IMR-90 (cell line): ENCODE results near the gene EDEM1. TPM values are rescaled to one million over a fixed set of nuclear protein-coding genes. Genes with fewer than 3 reads are reported as not detected.

Experiments used
- ATAC-seq: fragments of 200-7000 bp; cut with Tn5 transposase; 2 replicates; pipeline ENCODE4 v1.9.1; 2020; ENCODE audit warnings: low read depth, mild to moderate bottlenecking, moderate library complexity
- BruUV-seq: library from RNA; stranded (reverse); fragments of 400-500 nt; replicated peaks from 2 replicates; lab custom pipeline; 2021; lab: Mats Ljungman, UMichigan
- CTCF ChIA-PET: fragments of 300-600 bp; formaldehyde crosslinking; extraction: SDS; loops from one replicate; lab custom pipeline; 2021; ENCODE audit warnings: antibody characterized with exemption; lab: Yijun Ruan, JAX
- POLR2A ChIA-PET: fragments of 300-600 bp; sonication (Branson Sonifier 250); formaldehyde crosslinking; loops from one replicate; lab custom pipeline; 2022; ENCODE audit warnings: antibody characterized with exemption; ENCODE audit not compliant: unreplicated experiment; lab: Charles Lee
- DNase-seq: peaks from one replicate; pipeline ENCODE4 v3.0.0; 2013
- H2AFZ ChIP-seq: replicated peaks from 2 replicates; pipeline ENCODE3; 2013; ENCODE audit warnings: low read length, mild to moderate bottlenecking; ENCODE audit not compliant: poor library complexity
- H2AK5ac ChIP-seq: 2 replicates; pipeline ENCODE4 v1.6.1; 2013; ENCODE audit warnings: low read depth, low read length, inconsistent platforms
- H2AK9ac ChIP-seq: replicated peaks from 2 replicates; pipeline ENCODE3; 2013; ENCODE audit warnings: mild to moderate bottlenecking, low read depth, low read length, moderate library complexity; ENCODE audit not compliant: poor library complexity
- H2BK120ac ChIP-seq: 2 replicates; pipeline ENCODE4 v1.6.1; 2013; ENCODE audit warnings: low read depth, low read length, inconsistent platforms
- H2BK15ac ChIP-seq: 3 replicates; pipeline ENCODE4 v1.6.1; 2013; ENCODE audit warnings: low read depth, low read length, inconsistent platforms
- H2BK20ac ChIP-seq: 2 replicates; pipeline ENCODE4 v1.6.1; 2013; ENCODE audit warnings: low read depth, mild to moderate bottlenecking, inconsistent platforms, low read length, moderate library complexity
- H2BK5ac ChIP-seq: 2 replicates; pipeline ENCODE4 v1.6.1; 2013; ENCODE audit warnings: mild to moderate bottlenecking, low read depth, low read length, inconsistent platforms; ENCODE audit not compliant: poor library complexity, severe bottlenecking
- H3K14ac ChIP-seq: replicated peaks from 2 replicates; pipeline ENCODE4 v1.6.1; 2013; ENCODE audit warnings: low read depth, low read length, inconsistent platforms
- H3K18ac ChIP-seq: 2 replicates; pipeline ENCODE4 v1.6.1; 2013; ENCODE audit warnings: low read depth, low read length, control low read depth
- H3K23ac ChIP-seq: 2 replicates; pipeline ENCODE4 v1.6.1; 2013; ENCODE audit warnings: low read depth, low read length, inconsistent platforms
- H3K27ac ChIP-seq: 2 replicates; pipeline ENCODE4 v1.5.1; 2013; ENCODE audit warnings: mild to moderate bottlenecking, control low read depth, low read length; ENCODE audit not compliant: insufficient read depth
- H3K27me3 ChIP-seq: 2 replicates; pipeline ENCODE4 v1.6.1; 2013; ENCODE audit warnings: low read length; ENCODE audit not compliant: control insufficient read depth, insufficient read depth
- H3K36me3 ChIP-seq: 2 replicates; pipeline ENCODE4 v1.6.1; 2013; ENCODE audit warnings: low read length, mixed read lengths; ENCODE audit not compliant: control insufficient read depth, insufficient read depth
- H3K4ac ChIP-seq: 2 replicates; pipeline ENCODE4 v1.6.1; 2013; ENCODE audit warnings: low read depth, low read length, inconsistent platforms
- H3K4me1 ChIP-seq: 2 replicates; pipeline ENCODE4 v1.6.1; 2013; ENCODE audit warnings: low read length, mixed read lengths; ENCODE audit not compliant: control insufficient read depth, insufficient read depth
- H3K4me2 ChIP-seq: 2 replicates; pipeline ENCODE4 v1.6.1; 2013; ENCODE audit warnings: low read depth, mild to moderate bottlenecking, control low read depth, low read length, moderate library complexity
- H3K4me3 ChIP-seq: 2 replicates; pipeline ENCODE4 v1.5.1; 2013; ENCODE audit warnings: low read depth, mild to moderate bottlenecking, control low read depth, low read length, moderate library complexity; ENCODE audit not compliant: insufficient read depth
- H3K56ac ChIP-seq: 2 replicates; pipeline ENCODE4 v1.6.1; 2013; ENCODE audit warnings: low read length, inconsistent platforms; ENCODE audit not compliant: insufficient read depth; ENCODE audit errors: extremely low read depth
- H3K79me1 ChIP-seq, 2 experiments: 2 replicates each; pipeline ENCODE4 v1.6.1; 2013; ENCODE audit warnings: low read length in 2 of 2, inconsistent platforms in 1 of 2, low read depth in 1 of 2
- H3K9ac ChIP-seq: 2 replicates; pipeline ENCODE4 v1.6.1; 2013; ENCODE audit warnings: low read depth, low read length, control low read depth
- H3K9me1 ChIP-seq: 2 replicates; pipeline ENCODE4 v1.6.1; 2013; ENCODE audit warnings: low read length, inconsistent platforms; ENCODE audit not compliant: insufficient read depth
- H3K9me3 ChIP-seq: 2 replicates; pipeline ENCODE4 v1.6.1; 2013; ENCODE audit warnings: low read length; ENCODE audit not compliant: control insufficient read depth, insufficient read depth
- H4K20me1 ChIP-seq: 2 replicates; pipeline ENCODE4 v1.6.1; 2013; ENCODE audit warnings: low read length, inconsistent platforms; ENCODE audit not compliant: insufficient read depth
- H4K5ac ChIP-seq: 2 replicates; pipeline ENCODE4 v1.6.1; 2013; ENCODE audit warnings: mild to moderate bottlenecking, low read depth, low read length, control low read depth
- H4K8ac ChIP-seq, 2 experiments: 2 replicates each; pipeline ENCODE4 v1.6.1; 2013; ENCODE audit warnings: low read depth in 2 of 2, low read length in 2 of 2, control low read depth in 1 of 2, inconsistent platforms in 1 of 2
- H4K91ac ChIP-seq: 2 replicates; pipeline ENCODE4 v1.6.1; 2013; ENCODE audit warnings: low read depth, low read length, inconsistent platforms; ENCODE audit not compliant: insufficient read depth
- BHLHE40 ChIP-seq: fragments of 150-350 bp; IDR thresholded peaks from 2 replicates; pipeline ENCODE4 v1.6.1; 2016; ENCODE audit warnings: mild to moderate bottlenecking, low read depth, low read length
- CEBPB ChIP-seq: IDR thresholded peaks from 2 replicates; pipeline ENCODE4 v1.6.1; 2012; ENCODE audit warnings: low read depth, low read length, improper control_type of control experiment
- CHD1 ChIP-seq: IDR thresholded peaks from 2 replicates; pipeline ENCODE4 v1.6.1; 2012; ENCODE audit warnings: low read depth, low read length, improper control_type of control experiment
- CTCF ChIP-seq: conservative IDR thresholded peaks from 2 replicates; pipeline ENCODE4 v1.5.1; 2012; ENCODE audit warnings: mild to moderate bottlenecking, low read depth, low read length, improper control_type of control experiment
- ELK1 ChIP-seq: fragments of 150-350 bp; IDR thresholded peaks from 2 replicates; pipeline ENCODE4 v1.6.1; 2016; ENCODE audit warnings: low read depth, mild to moderate bottlenecking, low read length, moderate library complexity, borderline replicate concordance
- FOS ChIP-seq: fragments of 150-350 bp; IDR thresholded peaks from 2 replicates; pipeline ENCODE4 v1.6.1; 2016; ENCODE audit warnings: low read depth, low read length
- MAFK ChIP-seq: IDR thresholded peaks from 2 replicates; pipeline ENCODE4 v1.6.1; 2012; ENCODE audit warnings: low read depth, low read length, improper control_type of control experiment
- MAZ ChIP-seq: IDR thresholded peaks from 2 replicates; pipeline ENCODE4 v1.6.1; 2012; ENCODE audit warnings: low read depth, mild to moderate bottlenecking, low read length, improper control_type of control experiment, moderate library complexity, borderline replicate concordance
- MXI1 ChIP-seq: IDR thresholded peaks from 2 replicates; pipeline ENCODE4 v1.6.1; 2012; ENCODE audit warnings: low read depth, mild to moderate bottlenecking, low read length, moderate library complexity, borderline replicate concordance
- NFE2L2 ChIP-seq: fragments of 150-350 bp; IDR thresholded peaks from 2 replicates; pipeline ENCODE4 v1.6.1; 2016; ENCODE audit warnings: low read depth, mild to moderate bottlenecking, low read length
- POLR2A ChIP-seq: IDR thresholded peaks from 2 replicates; pipeline ENCODE4 v1.6.1; 2012; ENCODE audit warnings: mild to moderate bottlenecking, low read depth, low read length
- RAD21 ChIP-seq: IDR thresholded peaks from 2 replicates; pipeline ENCODE4 v1.6.1; 2012; ENCODE audit warnings: low read length, improper control_type of control experiment
- RCOR1 ChIP-seq: IDR thresholded peaks from 2 replicates; pipeline ENCODE4 v1.6.1; 2012; ENCODE audit warnings: mild to moderate bottlenecking, low read length, improper control_type of control experiment; ENCODE audit not compliant: insufficient replicate concordance
- RFX5 ChIP-seq: IDR thresholded peaks from 2 replicates; pipeline ENCODE4 v1.8.0; 2012; ENCODE audit warnings: low read depth, mild to moderate bottlenecking, low read length, moderate library complexity
- SMC3 ChIP-seq: fragments of 150-350 bp; IDR thresholded peaks from 2 replicates; pipeline ENCODE4 v1.6.1; 2016; ENCODE audit warnings: low read depth, mild to moderate bottlenecking, antibody characterized with exemption, low read length, moderate library complexity
- USF2 ChIP-seq: fragments of 150-350 bp; IDR thresholded peaks from 2 replicates; pipeline ENCODE4 v1.6.1; 2017; ENCODE audit warnings: mild to moderate bottlenecking, antibody characterized with exemption, low read length, low read depth
- WGBS, 2 experiments: methylation state at CpG; one replicate each; pipeline versions ENCODE4 v1.1.5 to v1.1.7; 2013; ENCODE audit warnings: missing lambda C conversion rate in 2 of 2; ENCODE audit not compliant: insufficient read length in 1 of 2; ENCODE audit errors: extremely low coverage in 2 of 2; 5-methylcytosine and 5-hydroxymethylcytosine counted together
- dilution Hi-C: fragments of 300-500 bp; cut with HindIII; formaldehyde crosslinking; loops from one replicate; pipeline ENCODE4 v1.14.3; 2018; ENCODE audit warnings: low sequenced_read_pairs; ENCODE audit not compliant: unreplicated experiment
- in situ Hi-C: fragments of 300-500 bp; cut with MboI; formaldehyde crosslinking; loops from 3 replicates; pipeline ENCODE4 v1.14.3; 2019; ENCODE audit warnings: low sequenced_read_pairs, inconsistent platforms, mixed read lengths
- intact Hi-C: fragments of 100-400 bp; cut with micrococcal nuclease; formaldehyde crosslinking; loops from 2 replicates; pipeline ENCODE4 v1.10.0; 2022
- polyA plus RNA-seq, 3 experiments: library from polyadenylated mRNA; depleted of rRNA; stranded (reverse); fragments of >200 nt; gene quantifications; 2 replicates each; pipeline ENCODE4 v1.2.3, GENCODE V29; 2012; ENCODE audit warnings: low replicate concordance in 1 of 3
- total RNA-seq: library from RNA; depleted of rRNA; stranded (reverse); fragments of >200 nt; gene quantifications from 2 replicates; pipeline ENCODE4 v1.2.3, GENCODE V29; 2012

The EDEM1 gene
- total and polyA plus RNA-seq, 2 of the 4 experiments (the other 2 are of a cell fraction), result 23.5 to 27.0 TPM

- in situ Hi-C loops (no loop called here), dilution Hi-C loops (no loop called here), intact Hi-C loops (no loop called here)
- Histone ChIP-seq H3K18ac (no peak overlapping the region), H2AFZ (no peak overlapping the region), H3K4me2 (no peak overlapping the region), H2AK5ac (no peak overlapping the region), H3K36me3 (no peaks in the 10 kb centered on the region), H4K91ac (no peak overlapping the region), H2BK20ac (no peak overlapping the region), H3K23ac (no peak overlapping the region), H4K5ac (no peak overlapping the region), H3K14ac (no peak overlapping the region), H4K8ac (no peak overlapping the region), H3K9me1 (peaks cover 4% of the 10 kb centered on the region), H3K4me1 (peaks cover 5% of the 10 kb centered on the region; the same call in 1 of the 2 replicates), H3K9me3 (peaks cover 2% of the 10 kb centered on the region; the same call in 1 of the 2 replicates), H2BK120ac (no peak overlapping the region), H2AK9ac (no peak overlapping the region), H3K79me1 (peaks cover 52 to 87% of the 10 kb centered on the region in 2 experiments), H3K27me3 (no peaks in the 10 kb centered on the region), H3K56ac (no peak overlapping the region), H2BK5ac (no peak overlapping the region), H3K4me3 (no peak overlapping the region), H3K4ac (no peak overlapping the region), H3K9ac (no peak overlapping the region), H4K20me1 (peaks cover 70% of the 10 kb centered on the region), H3K27ac (no peak overlapping the region), H2BK15ac (no peak overlapping the region)
- TF ChIP-seq CTCF, result no peak
- no peak for TF ChIP-seq SMC3
- TF ChIP-seq RCOR1, result no peak
- no peak for TF ChIP-seq BHLHE40
- no peak for TF ChIP-seq RAD21
- no peak for TF ChIP-seq CHD1
- TF ChIP-seq MAFK, result no peak
- no peak for TF ChIP-seq NFE2L2
- TF ChIP-seq CEBPB, result no peak
- no peak for TF ChIP-seq MXI1
- no peak for TF ChIP-seq RFX5
- no peak for TF ChIP-seq ELK1
- TF ChIP-seq USF2, result no peak
- no peak for TF ChIP-seq POLR2A
- no peak for TF ChIP-seq FOS
- TF ChIP-seq MAZ, result no peak
- DNase-seq (no peak), ATAC-seq (no peak)
- CTCF ChIA-PET, result no interaction called here
- WGBS, 2 experiments, result no CpG with 5 or more reads among the region's 4 CpGs
- no TSS peak for BruUV-seq
- POLR2A ChIA-PET, result no interaction called here
These were observed 44.0 kb upstream of the EDEM1 start for GRCh38 chr3:5143464-5143863.
